HG02763 (cell line): ENCODE data around the gene NOXA1.
"Not testable (repeated sequence)": the region's sequence is repeated elsewhere in the genome, so short reads cannot be mapped to it uniquely, and the experiment has no call there.

Experiments used
- ATAC-seq: cut with Tn5 transposase; IDR thresholded peaks from one replicate; pipeline ENCODE4 v1.9.1; 2021; ENCODE audit warnings: mild to moderate bottlenecking, moderate library complexity; ENCODE audit not compliant: unreplicated experiment

The NOXA1 gene, protein sequence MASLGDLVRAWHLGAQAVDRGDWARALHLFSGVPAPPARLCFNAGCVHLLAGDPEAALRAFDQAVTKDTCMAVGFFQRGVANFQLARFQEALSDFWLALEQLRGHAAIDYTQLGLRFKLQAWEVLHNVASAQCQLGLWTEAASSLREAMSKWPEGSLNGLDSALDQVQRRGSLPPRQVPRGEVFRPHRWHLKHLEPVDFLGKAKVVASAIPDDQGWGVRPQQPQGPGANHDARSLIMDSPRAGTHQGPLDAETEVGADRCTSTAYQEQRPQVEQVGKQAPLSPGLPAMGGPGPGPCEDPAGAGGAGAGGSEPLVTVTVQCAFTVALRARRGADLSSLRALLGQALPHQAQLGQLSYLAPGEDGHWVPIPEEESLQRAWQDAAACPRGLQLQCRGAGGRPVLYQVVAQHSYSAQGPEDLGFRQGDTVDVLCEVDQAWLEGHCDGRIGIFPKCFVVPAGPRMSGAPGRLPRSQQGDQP

DNA sequence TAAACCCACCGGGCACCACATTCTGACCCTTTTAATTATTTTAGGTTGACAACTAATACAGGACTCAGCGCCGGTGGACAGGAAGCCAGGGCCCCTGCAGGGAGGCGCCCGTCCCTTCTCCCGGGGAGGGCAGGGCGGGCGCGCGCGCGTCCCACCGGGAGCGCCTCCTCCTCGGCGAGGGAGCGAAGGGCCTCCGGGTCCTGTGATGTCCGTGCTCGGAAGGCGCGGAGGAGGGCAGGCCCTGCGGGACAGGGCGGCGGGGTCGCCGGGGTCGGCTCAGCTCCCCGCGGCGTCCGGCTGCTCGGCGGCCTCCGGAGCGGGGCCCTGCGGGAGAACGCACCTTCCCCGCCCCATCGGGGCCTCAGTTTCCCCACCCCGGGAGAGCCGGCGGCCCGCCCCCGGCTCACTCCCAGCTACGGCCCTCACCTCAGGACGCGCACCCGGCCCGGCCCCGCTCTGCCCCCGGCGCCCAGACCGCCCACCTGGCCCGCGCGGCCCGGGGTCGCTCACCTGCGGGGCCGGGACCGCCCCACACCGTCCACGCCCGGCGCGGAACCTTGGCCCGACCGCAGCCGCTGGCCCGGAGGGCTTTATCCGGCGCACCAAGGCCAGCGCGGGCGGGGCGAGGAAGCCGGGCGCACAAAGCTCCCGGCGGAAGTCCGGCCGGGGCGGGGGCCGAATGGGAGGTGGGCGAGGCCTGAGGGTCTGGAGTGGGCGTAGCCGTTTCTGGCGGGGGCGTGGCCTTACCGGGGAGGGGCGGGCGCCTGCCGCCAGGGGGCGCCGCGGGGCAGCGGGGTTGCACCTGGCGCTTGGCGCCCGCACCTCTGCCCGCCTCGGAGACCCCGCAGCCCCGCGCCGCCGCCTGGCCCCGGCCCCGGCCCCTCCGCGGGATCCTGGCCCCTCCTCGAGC is at the start of gene NOXA1, which contains the start of gene EXD3:
NOXA1 (plus strand) TSS at position 790 of the 910 bp plus-strand sequence. CDS start 137 bp downstream, outside the sequence.
EXD3 (minus strand) TSS at position 559 of the 910 bp plus-strand sequence. CDS start 27,805 bp downstream, outside the sequence.
- ATAC-seq, result peak; percentile 85

DNA sequence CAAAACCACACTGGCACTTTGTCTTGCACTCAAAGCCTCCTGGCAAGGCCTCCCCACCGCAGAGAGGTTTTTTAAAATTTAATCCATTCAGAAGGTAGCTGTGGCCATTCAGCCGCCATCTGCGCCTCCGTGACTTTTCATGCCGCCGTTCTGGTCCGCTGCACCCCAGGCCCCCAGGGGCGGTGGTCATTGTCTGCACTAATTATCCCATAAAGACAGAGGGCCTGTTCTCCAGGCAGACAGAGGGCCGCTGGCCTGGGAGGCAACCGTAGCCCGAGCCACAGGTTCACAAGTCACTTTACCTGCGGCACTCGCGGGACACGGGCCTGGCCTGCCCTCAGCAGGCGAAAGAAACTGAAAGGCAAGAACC is 49.6 kb upstream of the NOXA1 start:
- ATAC-seq, result no peak

DNA sequence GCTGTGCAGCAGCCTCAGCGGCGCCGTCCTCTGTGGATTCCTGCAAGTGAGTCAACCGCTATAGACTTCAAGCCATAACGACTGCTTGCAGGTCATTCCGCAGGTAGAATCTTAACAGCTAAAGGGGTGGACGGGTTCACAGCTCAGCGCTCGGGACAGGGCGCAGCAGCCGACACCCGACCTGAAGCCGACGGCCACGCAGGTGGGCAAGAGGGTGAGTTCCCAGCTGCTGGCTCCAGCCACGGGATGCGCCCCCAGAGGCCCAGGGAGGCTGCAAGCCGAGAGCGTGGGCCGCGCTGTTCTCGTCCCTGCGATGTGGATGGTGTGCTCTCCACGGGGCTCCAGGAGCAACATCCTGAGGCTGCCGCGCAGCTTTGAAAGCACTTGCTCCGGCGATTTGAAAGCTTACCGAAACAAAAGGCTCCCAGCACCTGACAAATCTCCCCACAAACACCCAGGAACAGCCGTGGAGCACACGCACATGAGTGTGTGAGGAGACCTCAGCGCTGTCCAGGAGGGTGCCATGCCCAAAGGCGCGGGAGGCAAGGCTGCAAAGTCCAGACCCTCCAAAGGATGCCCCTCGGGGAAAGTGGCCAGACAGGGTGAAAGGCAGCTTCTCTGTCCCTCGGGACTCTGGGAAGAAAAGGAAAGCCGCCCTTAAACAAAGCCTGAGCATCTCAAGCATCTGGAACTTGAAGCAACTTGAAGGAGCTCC is 48.9 kb upstream of the NOXA1 start:
- no peak for ATAC-seq

DNA sequence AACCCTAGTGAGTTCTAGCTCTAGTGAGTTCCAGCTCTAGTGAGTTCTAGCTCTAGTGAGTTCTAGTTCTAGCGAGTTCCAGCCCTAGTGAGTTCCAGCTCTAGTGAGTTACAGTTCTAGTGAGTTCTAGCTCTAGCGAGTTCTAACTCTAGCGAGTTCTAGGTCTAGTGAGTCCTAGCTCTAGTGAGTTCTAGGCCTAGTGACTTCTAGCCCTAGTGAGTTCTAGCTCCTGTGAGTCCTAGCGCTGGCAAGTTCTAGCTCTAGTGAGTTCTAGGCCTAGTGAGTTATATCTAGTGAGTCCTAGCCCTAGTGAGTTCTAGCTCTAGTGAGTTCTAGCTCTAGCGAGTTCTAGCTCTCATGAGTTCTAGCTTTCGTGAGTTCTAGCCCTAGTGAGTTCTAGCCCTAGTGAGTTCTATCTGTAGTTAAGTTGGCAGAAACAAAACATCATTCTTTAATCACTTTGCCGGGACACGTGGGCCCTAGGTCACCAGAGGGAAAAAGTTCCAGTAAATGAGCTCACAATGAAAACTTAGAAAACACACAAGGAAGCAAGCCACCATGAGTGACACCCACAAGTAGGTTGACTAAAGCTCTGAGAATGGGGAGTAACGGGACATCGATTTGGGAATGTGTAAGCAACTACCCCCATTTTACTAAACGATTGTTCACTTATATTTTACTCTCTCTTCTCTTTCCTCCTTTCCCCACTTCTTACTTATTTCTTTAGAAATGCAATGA is 47.7 kb upstream of the NOXA1 start:
- ATAC-seq, result no peak

DNA sequence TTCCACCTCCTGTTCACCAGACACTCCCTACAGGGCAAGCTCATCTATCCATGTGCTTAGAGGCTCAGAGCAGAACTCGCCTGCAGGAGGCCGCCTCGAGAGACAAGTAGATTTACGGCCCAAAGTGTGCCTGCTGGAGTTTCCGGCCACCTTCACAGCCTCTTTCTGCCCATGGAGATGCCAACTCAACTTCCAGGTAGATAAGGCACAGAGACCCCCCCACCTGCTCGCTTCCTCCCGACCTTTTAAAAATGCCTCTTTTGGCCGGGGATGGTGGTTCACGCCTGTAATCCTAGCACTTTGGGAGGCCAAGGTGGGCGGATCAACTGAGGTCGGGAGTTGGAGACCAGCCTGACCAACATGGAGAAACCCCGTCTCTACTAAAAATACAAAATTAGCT is 46.8 kb upstream of the NOXA1 start:
- ATAC-seq, result no peak

DNA sequence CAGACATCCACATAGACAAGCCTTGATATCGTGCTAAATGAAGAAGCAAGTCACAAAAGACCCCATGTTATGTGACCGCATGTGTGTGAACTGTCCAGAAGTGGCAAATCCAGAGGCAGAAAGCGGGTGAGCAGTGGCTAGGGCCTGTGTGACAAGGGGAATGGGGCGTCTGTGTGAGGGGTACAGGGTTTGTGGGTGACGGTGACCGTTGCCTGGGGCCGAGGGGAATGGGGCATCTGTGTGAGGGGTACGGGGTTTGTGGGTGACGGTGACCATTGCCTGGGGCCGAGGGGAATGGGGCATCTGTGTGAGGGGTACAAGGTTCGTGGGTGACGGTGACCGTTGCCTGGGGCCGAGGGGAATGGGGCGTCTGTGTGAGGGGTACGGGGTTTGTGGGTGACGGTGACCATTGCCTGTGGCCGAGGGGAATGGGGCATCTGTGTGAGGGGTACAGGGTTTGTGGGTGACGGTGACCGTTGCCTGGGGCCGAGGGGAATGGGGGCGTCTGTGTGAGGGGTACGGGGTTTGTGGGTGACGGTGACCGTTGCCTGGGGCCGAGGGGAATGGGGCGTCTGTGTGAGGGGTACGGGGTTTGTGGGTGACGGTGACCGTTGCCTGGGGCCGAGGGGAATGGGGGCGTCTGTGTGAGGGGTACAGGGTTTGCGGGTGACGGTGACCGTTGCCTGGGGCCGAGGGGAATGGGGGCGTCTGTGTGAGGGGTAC is 44.3 kb upstream of the NOXA1 start:
- not testable (repeated sequence) for ATAC-seq

DNA sequence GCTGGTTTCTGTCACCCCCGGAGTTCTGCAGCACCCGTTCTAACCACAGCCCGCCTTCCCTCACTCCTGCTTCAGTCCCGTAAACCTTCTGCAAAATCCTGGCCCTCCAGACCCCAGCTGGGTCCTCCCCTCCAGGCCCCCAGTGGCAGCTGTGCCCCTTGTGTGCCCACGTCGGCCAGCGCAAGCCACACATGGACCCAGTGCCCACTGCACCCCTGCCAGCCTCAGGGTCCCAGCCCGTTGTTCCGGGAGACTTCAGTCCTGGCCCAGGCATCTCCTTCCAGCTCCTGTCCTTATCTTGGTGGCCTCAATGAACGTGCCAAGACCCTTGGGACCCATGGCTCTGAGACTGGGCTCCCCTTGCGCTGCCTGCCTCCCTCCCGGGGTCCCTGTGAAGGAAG is 43.4 kb upstream of the NOXA1 start:
- ATAC-seq, result no peak

DNA sequence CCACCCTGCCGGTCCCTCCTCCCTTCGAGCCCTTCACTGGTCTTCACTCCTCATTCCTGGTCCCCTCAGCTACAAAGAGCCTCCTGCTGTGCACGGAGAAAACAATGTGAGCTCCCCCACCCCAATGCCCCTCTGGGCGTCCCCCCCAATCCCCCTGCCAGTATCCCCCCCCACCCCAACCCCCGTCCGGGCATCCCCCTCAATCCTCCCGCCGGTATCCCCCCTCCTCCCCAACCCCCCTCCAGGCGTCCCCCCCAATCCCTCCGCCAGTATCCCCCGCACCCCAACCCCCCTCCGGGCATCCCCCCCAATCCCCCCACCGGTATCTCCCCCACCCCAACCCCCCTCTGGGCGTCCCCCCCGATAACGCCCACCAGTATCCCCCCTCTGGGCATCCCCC is 43.0 kb upstream of the NOXA1 start:
- ATAC-seq, result no peak

DNA sequence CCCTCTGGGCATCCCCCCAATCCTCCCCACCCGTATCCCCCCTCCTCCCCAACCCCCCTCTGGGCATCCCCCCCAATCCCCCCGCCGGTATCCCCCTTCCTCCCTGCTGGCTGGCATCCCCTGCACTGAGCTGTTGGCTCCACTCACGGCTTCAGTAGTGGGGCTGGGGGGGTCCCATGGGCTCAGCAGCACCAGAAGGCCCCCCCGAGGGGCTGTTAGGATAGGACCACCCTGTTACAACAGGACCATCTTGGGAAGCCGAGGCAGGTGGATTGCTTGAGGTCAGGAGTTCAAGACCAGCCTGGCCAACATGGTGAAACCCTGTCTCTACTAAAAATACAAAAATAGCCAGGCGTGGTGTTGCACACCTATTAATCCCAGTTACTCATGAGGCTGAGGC is 42.6 kb upstream of the NOXA1 start:
- ATAC-seq, result no peak

DNA sequence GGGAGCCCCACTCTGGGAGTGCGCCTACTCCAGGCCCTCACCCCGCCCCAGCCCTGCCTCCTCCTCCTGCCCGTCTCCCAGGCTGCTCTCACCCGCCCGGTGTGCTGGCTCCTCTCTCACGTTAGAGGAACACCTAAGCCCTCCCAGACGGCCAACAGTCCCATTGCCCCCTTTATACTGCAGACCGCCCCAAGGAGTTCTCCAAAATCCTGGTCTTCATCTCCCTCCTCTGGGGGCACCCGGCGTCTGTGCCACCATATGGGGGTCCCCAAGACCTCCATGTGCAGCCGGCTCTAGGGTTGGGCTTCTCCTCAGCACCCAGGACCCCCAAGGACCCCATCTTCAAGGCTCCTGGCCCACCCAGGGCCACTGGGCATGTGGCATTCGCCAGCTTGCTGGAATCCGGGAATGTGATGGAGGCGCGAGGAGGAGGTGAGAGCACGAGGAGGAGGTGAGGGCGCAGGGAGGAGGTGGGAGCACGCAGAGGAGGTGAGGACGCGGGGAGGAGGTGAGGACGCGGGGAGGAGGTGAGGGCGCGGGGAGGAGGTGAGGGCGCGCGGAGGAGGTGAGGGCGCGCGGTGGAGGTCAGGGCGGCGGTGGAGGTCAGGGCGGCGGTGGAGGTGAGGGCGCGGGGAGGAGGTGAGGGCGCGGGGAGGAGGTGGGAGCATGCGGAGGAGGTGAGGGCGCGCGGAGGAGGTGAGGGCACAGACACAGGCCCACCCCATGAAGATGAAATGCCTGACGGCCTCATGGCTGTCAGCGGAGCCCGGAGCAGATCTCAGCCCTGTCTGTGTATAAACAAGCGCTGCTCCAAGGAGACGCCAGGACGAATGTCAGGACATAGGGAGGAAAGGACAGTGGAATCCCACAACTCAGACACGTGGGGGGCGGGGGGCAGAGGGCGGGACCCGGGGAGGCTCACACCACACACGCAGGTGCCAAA is 41.4 kb upstream of the NOXA1 start:
- ATAC-seq, result no peak

DNA sequence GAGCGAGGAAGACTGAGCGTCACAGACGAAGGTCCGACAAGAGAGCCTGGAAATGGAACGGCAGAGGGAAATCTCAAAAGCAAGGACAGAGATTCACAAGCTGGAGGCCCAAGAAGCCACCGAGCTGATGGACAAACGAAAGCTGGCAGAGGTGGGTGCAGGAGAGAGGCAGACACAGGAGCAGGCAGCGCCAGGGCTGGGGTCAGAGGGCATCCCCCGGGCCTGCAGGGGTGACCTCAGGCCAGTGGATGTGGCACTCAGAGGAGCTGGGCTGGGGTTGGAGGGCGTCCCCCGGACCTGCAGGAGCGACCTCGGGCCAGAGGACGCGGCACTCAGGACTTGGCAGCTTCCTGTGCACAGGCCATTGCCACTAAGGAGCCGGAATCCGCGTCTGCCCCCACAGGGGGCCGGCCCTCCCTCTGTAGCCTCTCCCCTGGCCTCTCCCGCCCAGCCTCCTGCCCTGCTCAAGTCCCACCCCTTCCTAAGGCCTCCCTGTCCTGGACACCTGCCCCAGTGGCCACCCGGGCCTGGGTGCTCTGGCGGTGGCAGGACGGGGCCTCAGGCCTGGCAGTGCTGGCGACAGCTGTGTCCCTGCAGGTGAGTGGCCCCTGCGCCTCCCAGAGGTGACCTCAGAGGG is 40.6 kb upstream of the NOXA1 start:
- no peak for ATAC-seq

DNA sequence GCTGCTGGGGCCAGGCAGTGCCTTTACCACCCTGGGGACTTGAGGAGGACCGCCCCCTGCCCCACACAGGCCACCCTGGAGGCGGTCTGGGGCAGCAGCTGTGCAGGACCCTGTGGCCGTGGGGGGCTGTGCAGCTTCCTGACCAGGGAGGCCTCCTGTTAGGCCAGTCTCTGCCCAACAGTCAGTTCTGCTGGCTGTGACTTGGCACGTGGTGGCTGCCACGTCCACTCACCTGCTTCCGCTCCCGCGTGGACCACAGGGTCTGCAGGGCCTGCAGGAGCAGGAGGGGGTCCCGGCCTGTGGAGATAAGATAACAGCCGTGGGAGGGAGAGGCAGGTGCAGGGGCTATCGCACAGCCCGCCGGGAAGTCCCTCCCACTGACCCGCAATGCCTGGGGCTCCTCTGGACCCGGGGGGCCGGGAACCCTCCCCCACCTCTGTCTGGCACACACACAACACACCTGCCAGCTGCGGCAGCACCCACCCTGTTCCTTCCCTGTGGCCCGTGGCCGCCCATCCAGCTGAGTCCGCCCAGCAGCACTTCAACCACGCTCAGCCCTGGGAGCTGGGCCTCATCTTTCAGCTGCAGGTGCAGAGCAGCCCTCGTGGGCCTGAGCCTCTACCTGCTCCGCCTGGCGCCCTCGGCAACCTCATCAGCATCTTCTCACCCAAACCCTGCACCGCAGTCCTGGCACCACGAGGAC is 40.0 kb upstream of the NOXA1 start:
- no peak for ATAC-seq

DNA sequence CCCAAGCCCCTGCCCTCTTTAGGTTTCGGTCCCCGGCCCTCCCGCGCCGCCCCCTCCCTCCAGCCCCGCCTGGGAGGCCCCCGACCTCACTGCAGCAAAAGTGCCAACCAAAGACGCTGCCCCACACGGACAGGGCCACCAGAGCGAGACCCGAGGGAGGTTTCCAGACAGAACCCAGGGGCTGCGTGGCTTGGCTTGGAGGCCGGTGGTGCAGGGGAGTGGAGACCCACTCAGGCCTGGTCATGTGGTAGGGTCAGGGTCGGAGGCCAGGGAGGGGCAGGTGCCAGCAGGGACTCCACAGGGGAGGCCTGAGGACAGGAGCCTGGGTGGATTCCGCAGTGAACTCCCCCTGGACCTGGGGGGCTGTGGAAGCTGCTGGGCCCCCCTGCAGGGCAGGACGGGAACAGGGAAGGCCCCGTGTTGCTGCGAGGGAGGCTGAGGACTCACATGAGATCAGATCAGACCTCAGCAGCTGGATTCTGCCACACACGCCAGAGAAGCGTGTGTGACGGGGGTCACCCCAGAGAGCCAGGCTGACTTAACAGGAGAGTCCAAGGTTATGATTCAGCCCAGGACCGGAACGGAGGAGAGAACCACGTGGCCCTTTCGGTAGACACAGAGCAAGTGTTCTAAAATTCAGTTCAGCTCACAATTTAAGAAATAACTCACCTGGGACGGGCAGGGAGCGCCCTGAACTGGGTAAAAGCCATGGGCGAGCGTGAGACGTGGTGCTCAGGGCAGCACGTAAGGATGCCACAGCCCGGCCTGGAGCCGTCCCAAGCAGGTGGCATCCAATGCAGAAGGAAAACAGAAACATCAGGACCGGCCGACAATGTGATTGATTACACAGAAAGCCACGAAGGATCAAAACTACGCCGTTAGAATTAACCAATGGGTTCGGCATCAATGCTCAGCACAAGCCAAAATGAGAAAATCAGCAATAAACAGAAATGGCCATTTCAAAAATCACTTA is 39.1 kb upstream of the NOXA1 start:
- ATAC-seq, result no peak

DNA sequence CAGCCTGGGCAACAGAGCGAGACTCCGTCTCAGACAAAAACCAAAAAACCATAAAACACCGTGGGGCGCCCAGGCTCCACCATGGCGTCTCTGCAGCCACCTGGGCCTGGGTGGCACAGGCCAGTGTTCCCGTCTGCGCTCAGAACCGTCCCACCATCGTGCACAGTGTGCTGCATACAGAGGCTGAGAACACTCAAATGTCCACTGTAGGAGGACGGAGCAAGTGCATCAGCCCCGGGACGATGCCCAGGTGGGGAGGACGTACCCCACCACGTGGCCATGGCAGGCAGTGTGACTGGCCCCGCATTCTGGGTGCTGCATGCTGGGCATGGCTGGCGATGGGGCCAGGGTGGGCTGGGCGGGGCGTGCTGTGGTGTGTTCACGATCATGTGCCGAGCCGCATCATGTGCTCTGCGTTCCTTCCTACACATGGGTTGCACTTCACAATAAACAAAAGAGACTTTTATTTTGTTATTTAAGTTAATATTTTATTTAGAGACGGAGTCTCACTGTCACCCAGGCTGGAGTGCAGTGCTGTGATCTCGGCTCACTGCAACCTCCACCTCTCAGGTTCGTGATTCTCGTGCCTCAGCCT is 38.0 kb upstream of the NOXA1 start:
- ATAC-seq, result no peak

DNA sequence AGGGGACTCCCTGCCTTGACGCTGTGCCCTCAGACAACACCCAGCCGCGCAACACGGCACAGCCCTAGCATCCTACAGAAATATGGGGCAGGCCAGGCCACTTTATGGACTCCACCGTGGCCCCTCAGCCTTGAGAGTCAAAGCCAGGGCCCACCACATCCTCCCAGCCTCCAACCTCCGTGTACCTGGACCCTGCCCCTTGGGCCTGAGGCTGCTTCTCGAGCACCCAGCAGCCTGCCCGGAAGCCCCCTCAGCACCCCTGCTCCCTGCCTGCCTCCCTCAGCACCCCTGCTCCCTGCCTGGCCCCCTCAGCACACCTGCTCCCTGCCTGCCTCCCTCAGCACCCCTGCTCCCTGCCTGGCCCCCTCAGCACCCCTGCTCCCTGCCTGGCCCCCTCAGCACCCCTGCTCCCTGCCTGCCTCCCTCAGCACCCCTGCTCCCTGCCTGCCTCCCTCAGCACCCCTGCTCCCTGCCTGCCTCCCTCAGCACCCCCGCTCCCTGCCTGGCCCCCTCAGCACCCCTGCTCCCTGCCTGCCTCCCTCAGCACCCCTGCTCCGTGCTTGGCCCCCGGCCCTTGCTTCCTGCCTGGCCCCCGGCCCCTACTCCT is 36.6 kb upstream of the NOXA1 start:
- ATAC-seq, result not testable (repeated sequence)
